ENCODE measurements around the gene RASSF5.

The RASSF5 gene

DNA sequence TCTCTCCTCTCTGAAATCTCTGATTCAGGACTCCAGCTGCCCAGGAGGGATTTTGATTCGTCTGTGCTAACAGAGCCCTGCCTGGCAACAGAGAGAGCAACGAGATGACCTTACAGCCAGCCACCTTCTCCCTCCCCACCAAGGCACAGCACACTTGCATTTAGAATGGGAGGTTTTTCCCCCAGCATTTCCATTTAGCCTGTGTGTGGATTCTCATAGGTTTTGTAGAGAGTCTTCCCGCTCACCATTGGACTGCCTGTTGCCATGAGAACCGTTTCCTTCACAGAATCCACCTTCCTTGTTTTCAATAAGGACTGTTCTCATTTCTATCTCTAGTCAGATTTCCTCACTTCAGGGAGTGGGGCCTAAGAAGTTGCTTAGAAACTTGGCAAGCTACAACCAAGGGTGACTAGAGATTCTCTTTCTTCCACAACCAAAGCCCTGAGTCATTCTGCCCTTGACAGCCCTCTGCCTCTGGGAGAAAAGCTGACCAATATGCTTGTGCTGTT is 42.8 kb upstream of the RASSF5 start:
- no peak for TF ChIP-seq CTCF (IDR thresholded peaks at IDR 0.05)
- H3K27ac ChIP-seq, result peak overlapping the region in 1 of 2 donors; percentile 1
- no peak for DNase-seq (ENCODE audit: low spot score)
- no peak overlapping the region for H3K4me3 ChIP-seq

DNA sequence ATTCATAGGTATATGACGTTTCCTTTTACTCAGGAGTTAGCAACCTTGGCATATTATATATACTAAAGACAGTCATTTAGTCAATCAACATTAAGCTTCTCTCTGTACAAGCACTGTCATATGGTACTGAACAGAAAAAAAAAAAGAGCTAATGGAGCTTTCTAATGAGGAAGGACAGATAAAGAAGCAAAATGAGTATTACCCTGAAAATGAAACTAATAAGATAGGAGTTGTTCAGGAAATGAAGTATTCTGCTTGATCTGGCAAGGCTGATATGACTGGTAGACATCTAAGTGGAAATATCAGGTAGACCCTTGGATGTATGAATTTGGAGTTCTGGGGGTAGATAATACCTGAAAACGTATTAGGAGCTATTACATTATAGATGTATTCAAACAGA is 41.4 kb upstream of the RASSF5 start:
- Histone ChIP-seq H3K27ac (no peak overlapping the region), H3K4me3 (no peak overlapping the region)
- DNase-seq (ENCODE audit: low spot score), result no peak
- TF ChIP-seq CTCF (IDR thresholded peaks at IDR 0.05), result no peak

GRCh38 chr1:206466840-206467649 is 40.3 kb upstream of the RASSF5 start:
- H3K4me3 ChIP-seq, result no peak overlapping the region
- no peak overlapping the region for H3K27ac ChIP-seq
- no peak for TF ChIP-seq CTCF (IDR thresholded peaks at IDR 0.05)
- no peak for DNase-seq (ENCODE audit: low spot score)

GRCh38 chr1:206467915-206468314 is 39.4 kb upstream of the RASSF5 start:
- DNase-seq (ENCODE audit: low spot score), result no peak
- H3K4me3 ChIP-seq, result no peak overlapping the region
- H3K27ac ChIP-seq, result no peak overlapping the region
- TF ChIP-seq CTCF (IDR thresholded peaks at IDR 0.05), result no peak

DNA sequence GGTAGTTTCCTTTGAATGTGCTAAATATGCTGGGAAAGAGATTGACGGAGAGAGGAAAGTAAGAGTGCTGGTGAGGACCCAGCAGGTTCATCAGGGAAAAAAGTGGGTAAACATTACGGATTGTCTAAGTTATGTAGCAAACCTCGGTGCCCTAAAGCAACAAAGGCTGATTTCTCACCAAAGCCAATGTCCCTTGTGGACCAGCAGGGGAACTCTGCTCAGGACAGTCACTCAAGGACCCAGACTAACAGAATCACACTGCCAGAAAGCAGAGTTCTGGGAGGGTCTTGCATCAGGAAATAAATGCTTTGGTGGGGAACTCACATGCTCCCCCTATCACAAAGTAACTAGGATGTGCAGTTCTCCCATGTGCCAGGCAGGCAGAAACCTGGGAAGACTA is 38.8 kb upstream of the RASSF5 start:
- H3K4me3 ChIP-seq, result no peak overlapping the region
- TF ChIP-seq CTCF (IDR thresholded peaks at IDR 0.05), result no peak
- no peak overlapping the region for H3K27ac ChIP-seq
- DNase-seq (ENCODE audit: low spot score), result no peak

- Histone ChIP-seq H3K4me3 (peak overlapping the region; percentile 80), H3K27ac (no peak overlapping the region)
- no peak for TF ChIP-seq CTCF (IDR thresholded peaks at IDR 0.05)
- no peak for DNase-seq (ENCODE audit: low spot score)
Measured at GRCh38 chr1:206469411-206469932, 37.9 kb upstream of the RASSF5 start.
